ENCODE measurements around the gene ATP4B.

GRCh38 chr13:113609616-113610015 lies 48.4 kb downstream of the ATP4B start:
- TF ChIP-seq CTCF (conservative IDR thresholded peaks at IDR 0.05; ENCODE audit: low read length): no peak
- no peak for TF ChIP-seq EZH2phosphoT487 (IDR thresholded peaks at IDR 0.05; ENCODE audit: borderline replicate concordance, low read depth, low read length)
